Measurements from ENCODE around the gene IL13RA2.

Gene IL13RA2

DNA sequence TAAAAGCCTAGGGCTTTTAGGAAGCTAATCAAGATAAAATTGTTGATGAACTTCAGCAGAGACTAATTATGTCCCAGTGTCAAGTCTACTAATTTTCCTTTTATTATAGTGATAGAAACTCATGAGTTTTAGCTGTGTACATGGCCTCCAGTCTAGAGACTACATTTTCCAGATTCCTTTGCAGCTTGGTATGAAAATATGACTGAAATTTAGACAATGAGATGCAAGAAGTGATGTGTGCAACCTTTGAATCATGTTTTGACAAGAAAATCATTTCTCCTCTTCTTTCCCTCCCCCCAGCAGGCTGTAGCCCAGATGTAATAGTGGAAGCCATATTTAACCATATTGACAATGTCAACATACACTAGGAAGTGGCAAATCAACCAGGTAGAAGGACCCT is 30.3 kb upstream of the IL13RA2 start:
- H3K36me3 ChIP-seq (replicated peaks) = no peaks in the 10 kb centered on the region
- no peak for DNase-seq
- in situ Hi-C loops (cut with HindIII; ENCODE audit: low pct_ligation_motif_present, low sequenced_read_pairs) = no loop called here
- H3K27ac ChIP-seq = no peak overlapping the region
- no peak overlapping the region for H3K4me3 ChIP-seq (ENCODE audit: low read depth, low read length)
- H3K27me3 ChIP-seq (replicated peaks) = no peaks in the 10 kb centered on the region
- TF ChIP-seq, protein P1, sequence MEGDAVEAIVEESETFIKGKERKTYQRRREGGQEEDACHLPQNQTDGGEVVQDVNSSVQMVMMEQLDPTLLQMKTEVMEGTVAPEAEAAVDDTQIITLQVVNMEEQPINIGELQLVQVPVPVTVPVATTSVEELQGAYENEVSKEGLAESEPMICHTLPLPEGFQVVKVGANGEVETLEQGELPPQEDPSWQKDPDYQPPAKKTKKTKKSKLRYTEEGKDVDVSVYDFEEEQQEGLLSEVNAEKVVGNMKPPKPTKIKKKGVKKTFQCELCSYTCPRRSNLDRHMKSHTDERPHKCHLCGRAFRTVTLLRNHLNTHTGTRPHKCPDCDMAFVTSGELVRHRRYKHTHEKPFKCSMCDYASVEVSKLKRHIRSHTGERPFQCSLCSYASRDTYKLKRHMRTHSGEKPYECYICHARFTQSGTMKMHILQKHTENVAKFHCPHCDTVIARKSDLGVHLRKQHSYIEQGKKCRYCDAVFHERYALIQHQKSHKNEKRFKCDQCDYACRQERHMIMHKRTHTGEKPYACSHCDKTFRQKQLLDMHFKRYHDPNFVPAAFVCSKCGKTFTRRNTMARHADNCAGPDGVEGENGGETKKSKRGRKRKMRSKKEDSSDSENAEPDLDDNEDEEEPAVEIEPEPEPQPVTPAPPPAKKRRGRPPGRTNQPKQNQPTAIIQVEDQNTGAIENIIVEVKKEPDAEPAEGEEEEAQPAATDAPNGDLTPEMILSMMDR (IDR thresholded peaks at IDR 0.05; ENCODE audit: low read depth, low read length, missing control alignments) = no peak

DNA sequence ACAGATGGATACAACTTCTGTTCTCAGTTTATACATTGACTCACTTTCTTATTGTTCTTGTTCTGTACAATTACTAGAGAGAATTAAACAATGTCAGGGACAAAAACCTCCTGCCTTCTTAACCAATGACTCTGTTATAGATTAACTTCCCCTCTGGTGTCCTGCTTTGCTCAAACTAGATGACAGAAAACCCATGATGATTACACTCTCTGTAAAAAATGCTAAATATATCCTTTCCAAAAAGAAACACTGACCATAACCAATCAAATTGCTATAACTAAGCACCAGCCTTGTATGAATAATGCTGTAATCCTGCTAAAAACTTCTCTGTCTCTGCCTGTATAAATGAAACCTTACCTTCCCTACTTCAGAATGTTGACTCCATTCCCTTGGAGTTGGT is 29.8 kb upstream of the IL13RA2 start:
- H3K4me3 ChIP-seq (ENCODE audit: low read depth, low read length) = no peak overlapping the region
- H3K27me3 ChIP-seq (replicated peaks) = no peaks in the 10 kb centered on the region
- in situ Hi-C loops (cut with HindIII; ENCODE audit: low pct_ligation_motif_present, low sequenced_read_pairs) = no loop called here
- H3K36me3 ChIP-seq (replicated peaks) = no peaks in the 10 kb centered on the region
- TF ChIP-seq, protein P1 (IDR thresholded peaks at IDR 0.05; ENCODE audit: low read depth, low read length, missing control alignments) = no peak
- no peak for DNase-seq
- no peak overlapping the region for H3K27ac ChIP-seq

DNA sequence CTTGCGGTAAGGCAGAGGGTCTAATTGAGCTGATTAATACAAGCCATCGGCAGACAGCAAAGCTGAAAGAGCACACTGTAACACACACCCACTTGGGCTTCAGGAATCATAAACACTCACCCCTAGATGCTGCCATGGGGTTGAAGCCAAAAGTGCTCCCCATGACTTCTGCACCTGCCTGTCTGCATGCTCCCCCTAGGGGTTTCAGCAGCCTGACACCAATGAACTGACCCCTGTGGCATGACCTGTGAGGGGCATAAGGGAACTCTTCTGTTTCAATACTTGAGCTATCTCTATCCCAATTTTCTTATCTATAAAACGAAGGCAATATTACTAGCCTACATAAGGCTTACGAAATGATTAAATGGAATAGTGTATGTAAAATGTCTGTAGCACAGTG is 23.0 kb upstream of the IL13RA2 start:
- DNase-seq = no peak
- no peak overlapping the region for H3K4me3 ChIP-seq (ENCODE audit: low read depth, low read length)
- no peaks in the 10 kb centered on the region for H3K27me3 ChIP-seq (replicated peaks)

DNA sequence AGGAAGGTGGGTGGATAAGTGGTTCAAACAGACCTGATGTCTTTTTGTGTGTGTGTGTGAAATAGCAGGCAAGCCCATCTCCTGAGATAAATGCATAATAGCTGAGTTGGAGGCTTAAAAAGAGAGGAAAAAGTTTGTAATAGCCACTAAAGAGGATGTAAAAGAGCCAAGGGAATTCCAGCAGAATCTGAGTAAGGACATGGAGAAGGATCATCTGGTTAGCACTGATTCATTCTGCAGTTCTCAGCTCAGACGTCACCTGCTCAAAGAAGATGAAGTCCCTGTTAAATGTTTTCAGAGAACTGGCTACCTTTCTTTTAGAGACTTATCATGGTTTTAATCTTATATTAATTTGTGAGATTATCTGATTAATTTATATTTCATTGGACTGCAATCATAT is 21.0 kb upstream of the IL13RA2 start:
- no peak overlapping the region for H3K27ac ChIP-seq
- H3K27me3 ChIP-seq (replicated peaks) = no peaks in the 10 kb centered on the region
- in situ Hi-C loops (cut with HindIII; ENCODE audit: low pct_ligation_motif_present, low sequenced_read_pairs) = no loop called here
- no peaks in the 10 kb centered on the region for H3K36me3 ChIP-seq (replicated peaks)
- H3K4me3 ChIP-seq (ENCODE audit: low read depth, low read length) = no peak overlapping the region
- DNase-seq = no peak
- TF ChIP-seq, protein P1 (IDR thresholded peaks at IDR 0.05; ENCODE audit: low read depth, low read length, missing control alignments) = no peak

More for the DNA sequence above, 23.0 kb upstream of the IL13RA2 start:
- in situ Hi-C loops (cut with HindIII; ENCODE audit: low pct_ligation_motif_present, low sequenced_read_pairs) = no loop called here
- no peak overlapping the region for H3K27ac ChIP-seq
- TF ChIP-seq, protein P1 (IDR thresholded peaks at IDR 0.05; ENCODE audit: low read depth, low read length, missing control alignments) = no peak
- no peaks in the 10 kb centered on the region for H3K36me3 ChIP-seq (replicated peaks)

DNA sequence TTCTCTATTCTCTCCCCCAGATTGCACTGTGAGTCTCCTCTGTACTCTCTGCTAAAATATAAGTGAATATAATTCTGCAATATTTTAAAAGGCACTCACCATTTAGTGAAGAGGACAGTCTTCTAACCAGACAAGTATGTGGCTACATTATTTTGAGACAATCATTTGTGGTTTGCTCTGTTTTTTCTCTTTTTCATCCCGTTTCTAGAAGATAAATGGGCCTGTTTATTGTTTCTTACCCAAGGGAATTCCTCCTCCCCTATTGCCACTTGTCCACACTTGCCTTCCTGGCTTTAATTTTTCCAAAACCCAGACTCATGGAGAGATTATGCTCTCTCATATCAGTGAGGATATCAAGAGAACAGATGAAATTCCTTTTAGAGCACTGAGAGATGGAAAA is 18.6 kb upstream of the IL13RA2 start:
- TF ChIP-seq, protein P1 (IDR thresholded peaks at IDR 0.05; ENCODE audit: low read depth, low read length, missing control alignments) = no peak
- in situ Hi-C loops (cut with HindIII; ENCODE audit: low pct_ligation_motif_present, low sequenced_read_pairs) = no loop called here
- no peaks in the 10 kb centered on the region for H3K36me3 ChIP-seq (replicated peaks)
- H3K4me3 ChIP-seq (ENCODE audit: low read depth, low read length) = no peak overlapping the region
- no peaks in the 10 kb centered on the region for H3K27me3 ChIP-seq (replicated peaks)
- no peak for DNase-seq
- no peak overlapping the region for H3K27ac ChIP-seq

DNA sequence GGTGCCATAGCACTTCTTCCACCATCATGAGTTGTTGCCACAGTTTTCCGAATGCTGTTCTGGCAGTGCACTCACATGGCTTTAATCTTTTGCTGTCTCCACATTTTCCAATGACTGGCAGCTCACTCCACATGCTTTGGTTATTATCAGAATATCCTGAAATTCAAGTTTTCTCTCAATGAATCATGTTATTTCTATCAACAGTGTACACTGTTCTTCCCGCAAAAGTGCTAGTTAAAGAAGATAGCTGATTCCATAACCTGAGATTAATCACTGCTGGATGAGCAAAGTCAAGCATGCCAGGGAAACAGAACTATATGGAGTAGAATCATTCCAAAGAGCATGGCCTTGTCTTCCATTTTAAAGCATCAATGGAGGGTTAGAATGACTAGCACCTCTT is 14.6 kb upstream of the IL13RA2 start:
- no peaks in the 10 kb centered on the region for H3K36me3 ChIP-seq (replicated peaks)
- H3K27me3 ChIP-seq (replicated peaks) = no peaks in the 10 kb centered on the region
- in situ Hi-C loops (cut with HindIII; ENCODE audit: low pct_ligation_motif_present, low sequenced_read_pairs) = no loop called here
- DNase-seq = no peak
- H3K27ac ChIP-seq = no peak overlapping the region
- TF ChIP-seq, protein P1 (IDR thresholded peaks at IDR 0.05; ENCODE audit: low read depth, low read length, missing control alignments) = no peak
- H3K4me3 ChIP-seq (ENCODE audit: low read depth, low read length) = no peak overlapping the region

Data from brain microvascular endothelial cell (primary cell).